A673 (cell line): ENCODE results near the gene PPP2R5E. TPM values are rescaled to one million over a fixed set of nuclear protein-coding genes. Genes with fewer than 3 reads are reported as not detected.

Source experiments
- BruUV-seq: library from RNA; stranded (reverse); fragments of 400-500 nt; replicated peaks from 2 replicates; lab custom pipeline; 2021; lab: Mats Ljungman, UMichigan
- CTCF ChIA-PET: fragments of 300-600 bp; sonication (Branson Sonifier 250); formaldehyde crosslinking; loops from one replicate; lab custom pipeline; 2022; ENCODE audit warnings: antibody characterized with exemption; lab: Charles Lee
- POLR2A ChIA-PET: fragments of 300-600 bp; sonication (Branson Sonifier 250); formaldehyde crosslinking; loops from one replicate; lab custom pipeline; 2022; ENCODE audit warnings: antibody characterized with exemption; ENCODE audit not compliant: low non-redundant PET; lab: Charles Lee
- DNase-seq: peaks from one replicate; pipeline ENCODE4 v3.0.0-alpha.2; 2015; ENCODE audit warnings: low spot score
- H3K27ac ChIP-seq: fragments of 200-600 bp; sonication (generic); 2 replicates; pipeline ENCODE4 v1.5.1; 2016; ENCODE audit warnings: mixed run types, low read depth, mild to moderate bottlenecking, mixed read lengths, antibody characterized with exemption, low read length; ENCODE audit not compliant: poor library complexity, severe bottlenecking
- H3K27me3 ChIP-seq: fragments of 200-600 bp; sonication (generic); replicated peaks from 2 replicates; pipeline ENCODE4 v1.6.1; 2017; ENCODE audit warnings: mixed run types, low read depth, mild to moderate bottlenecking, mixed read lengths, antibody characterized with exemption, low read length; ENCODE audit not compliant: insufficient read depth, poor library complexity
- H3K36me3 ChIP-seq: fragments of 200-600 bp; sonication (generic); 2 replicates; pipeline ENCODE4 v1.6.1; 2016; ENCODE audit warnings: mixed run types, mild to moderate bottlenecking, mixed read lengths, antibody characterized with exemption, low read length; ENCODE audit not compliant: insufficient read depth, poor library complexity, severe bottlenecking
- H3K4me1 ChIP-seq: fragments of 200-600 bp; sonication (generic); 2 replicates; pipeline ENCODE4 v1.6.1; 2017; ENCODE audit warnings: mixed run types, mild to moderate bottlenecking, mixed read lengths, antibody characterized with exemption, low read length; ENCODE audit not compliant: insufficient read depth, poor library complexity, severe bottlenecking
- H3K4me3 ChIP-seq: fragments of 200-600 bp; sonication (generic); 2 replicates; pipeline ENCODE4 v1.5.1; 2016; ENCODE audit warnings: low read depth, mixed run types, mild to moderate bottlenecking, mixed read lengths, low read length; ENCODE audit not compliant: poor library complexity, severe bottlenecking
- H3K9me3 ChIP-seq: fragments of 200-600 bp; sonication (generic); 2 replicates; pipeline ENCODE4 v1.6.1; 2016; ENCODE audit warnings: mixed run types, low read depth, mild to moderate bottlenecking, mixed read lengths, antibody characterized with exemption, low read length; ENCODE audit not compliant: poor library complexity, severe bottlenecking
- CTCF ChIP-seq: fragments of 300-800, 200-600 bp; sonication (generic); conservative IDR thresholded peaks from 2 replicates; pipeline ENCODE4 v1.5.1; 2017; ENCODE audit warnings: low read depth, mild to moderate bottlenecking, antibody characterized with exemption, low read length, moderate library complexity, mixed read lengths
- EZH2 ChIP-seq: fragments of 200-600 bp; sonication (generic); IDR thresholded peaks from 2 replicates; pipeline ENCODE4 v1.6.1; 2017; ENCODE audit warnings: borderline replicate concordance, low read depth, mild to moderate bottlenecking, mixed read lengths, antibody characterized with exemption, low read length; ENCODE audit not compliant: poor library complexity, severe bottlenecking
- intact Hi-C: fragments of 100-400 bp; cut with micrococcal nuclease; formaldehyde crosslinking; loops from one replicate; pipeline ENCODE4 v1.10.0; 2022; ENCODE audit not compliant: unreplicated experiment
- total RNA-seq: library from RNA; stranded (reverse); gene quantifications from 2 replicates; pipeline ENCODE4 v1.2.3, GENCODE V29; 2021

The PPP2R5E gene
- total RNA-seq, 1 experiment from 2014 or later, result 66.0 TPM

GRCh38 chr14:63578300-63578699 lies 35.1 kb upstream of the PPP2R5E start:
- Histone ChIP-seq H3K36me3 (no peaks in the 10 kb centered on the region), H3K4me3 (no peak overlapping the region), H3K27me3 (no peaks in the 10 kb centered on the region), H3K4me1 (no peaks in the 10 kb centered on the region), H3K27ac (no peak overlapping the region), H3K9me3 (no peaks in the 10 kb centered on the region)
- ChIA-PET POLR2A (no interaction called here), CTCF (no interaction called here)
- no TSS peak for BruUV-seq
- intact Hi-C loops, result no loop called here
- no peak for TF ChIP-seq CTCF
- TF ChIP-seq EZH2, result no peak
- no peak for DNase-seq

GRCh38 chr14:63573581-63573980 lies 30.4 kb upstream of the PPP2R5E start:
- H3K27ac ChIP-seq, result no peak overlapping the region
- no peaks in the 10 kb centered on the region for H3K9me3 ChIP-seq
- TF ChIP-seq CTCF, result no peak
- TF ChIP-seq EZH2, result no peak
- ChIA-PET CTCF (no interaction called here), POLR2A (no interaction called here)
- no peaks in the 10 kb centered on the region for H3K27me3 ChIP-seq
- no peaks in the 10 kb centered on the region for H3K36me3 ChIP-seq
- intact Hi-C loops, result loop anchor here (5.0 kb wide), 1 partner anchor 421 kb away; no protein-coding TSS in a partner anchor
- no peaks in the 10 kb centered on the region for H3K4me1 ChIP-seq
- H3K4me3 ChIP-seq, result no peak overlapping the region
- BruUV-seq, result no TSS peak
- no peak for DNase-seq

GRCh38 chr14:63565448-63565847 lies 22.3 kb upstream of the PPP2R5E start:
- H3K4me3 ChIP-seq, result no peak overlapping the region
- DNase-seq, result no peak
- no peak overlapping the region for H3K27ac ChIP-seq
- CTCF ChIA-PET, result no interaction called here
- no peaks in the 10 kb centered on the region for H3K4me1 ChIP-seq
- BruUV-seq, result no TSS peak
- TF ChIP-seq EZH2, result no peak
- TF ChIP-seq CTCF, result no peak
- POLR2A ChIA-PET, result no interaction called here
- intact Hi-C loops, result no loop called here
- no peaks in the 10 kb centered on the region for H3K27me3 ChIP-seq
- no peaks in the 10 kb centered on the region for H3K36me3 ChIP-seq
- no peaks in the 10 kb centered on the region for H3K9me3 ChIP-seq
